Natural killer cell (primary cell): ENCODE results near the gene MYBPC3. TPM values are rescaled to one million over a fixed set of nuclear protein-coding genes. Genes with fewer than 3 reads are reported as not detected.

Experiments used
- ATAC-seq, 3 donors: fragments of 150-1000 bp in 2 of 3; fragments of 200-7000 bp in 1 of 3; cut with Tn5 transposase; 1 replicate in 1 of 3; 2 replicates in 2 of 3; pipeline ENCODE4 v1.10.0; 2021; ENCODE audit warnings: mild to moderate bottlenecking in 2 of 3, moderate library complexity in 2 of 3
- DNase-seq, 2 donors: peaks; one replicate each; pipeline versions ENCODE4 v3.0.0 to v3.0.0-alpha.2; 2013 to 2021; ENCODE audit warnings: mixed read lengths in 1 of 2
- H3K27ac ChIP-seq: one replicate; pipeline ENCODE4 v1.5.1; 2013; ENCODE audit warnings: mild to moderate bottlenecking, low read length
- H3K27me3 ChIP-seq: one replicate; pipeline ENCODE4 v1.6.1; 2013; ENCODE audit warnings: low read length; ENCODE audit not compliant: control insufficient read depth, insufficient read depth
- H3K36me3 ChIP-seq: one replicate; pipeline ENCODE4 v1.6.1; 2013; ENCODE audit warnings: low read length; ENCODE audit not compliant: control insufficient read depth, insufficient read depth
- H3K4me1 ChIP-seq: one replicate; pipeline ENCODE4 v1.6.1; 2013; ENCODE audit warnings: low read length; ENCODE audit not compliant: control insufficient read depth, insufficient read depth
- H3K4me3 ChIP-seq: one replicate; pipeline ENCODE4 v1.5.1; 2013; ENCODE audit warnings: low read length
- H3K9me3 ChIP-seq: one replicate; pipeline ENCODE4 v1.6.1; 2013; ENCODE audit warnings: low read length; ENCODE audit not compliant: control insufficient read depth, insufficient read depth
- H3K27ac Mint-ChIP-seq, 2 donors: one replicate each; pipeline ENCODE4 v1.8.0; 2022; ENCODE audit warnings: mild to moderate bottlenecking in 2 of 2, mixed read lengths in 2 of 2, moderate library complexity in 1 of 2
- H3K27me3 Mint-ChIP-seq, 2 donors: one replicate each; pipeline ENCODE4 v1.8.0; 2022; ENCODE audit warnings: low read depth in 2 of 2, mixed read lengths in 2 of 2
- H3K36me3 Mint-ChIP-seq: one replicate; pipeline ENCODE4 v1.8.0; 2022; ENCODE audit warnings: mixed read lengths
- H3K4me1 Mint-ChIP-seq, 2 donors: one replicate each; pipeline ENCODE4 v1.8.0; 2022; ENCODE audit warnings: mixed read lengths in 2 of 2
- H3K4me3 Mint-ChIP-seq: one replicate; pipeline ENCODE4 v1.8.0; 2022; ENCODE audit warnings: mild to moderate bottlenecking, moderate library complexity, mixed read lengths
- H3K9me3 Mint-ChIP-seq, 2 donors: one replicate each; pipeline ENCODE4 v1.8.0; 2022; ENCODE audit warnings: mixed read lengths in 2 of 2
- CTCF ChIP-seq: fragments of 200-600 bp; IDR thresholded peaks from one replicate; pipeline ENCODE4 v1.8.0; 2022; ENCODE audit warnings: antibody characterized with exemption
- WGBS: methylation state at CpG from one replicate; pipeline ENCODE4 v1.1.7; 2013; ENCODE audit warnings: missing lambda C conversion rate; ENCODE audit not compliant: insufficient coverage; 5-methylcytosine and 5-hydroxymethylcytosine counted together
- intact Hi-C: fragments of 100-400 bp; cut with micrococcal nuclease; formaldehyde crosslinking; loops from one replicate; pipeline ENCODE4 v1.14.2; 2022
- total RNA-seq, 4 donors: library from RNA; stranded (reverse); fragments of 120-200 nt in 1 of 4; gene quantifications; one replicate each; pipeline versions ENCODE4 v1.2.3 to v1.2.4, GENCODE V29; 2013 to 2022

The MYBPC3 gene
- total RNA-seq, 3 donors from 2014 or later (not counting 1 experiment from before 2014, with no cell fraction given), result 0.45 to 0.53 TPM; not detected in 1

DNA sequence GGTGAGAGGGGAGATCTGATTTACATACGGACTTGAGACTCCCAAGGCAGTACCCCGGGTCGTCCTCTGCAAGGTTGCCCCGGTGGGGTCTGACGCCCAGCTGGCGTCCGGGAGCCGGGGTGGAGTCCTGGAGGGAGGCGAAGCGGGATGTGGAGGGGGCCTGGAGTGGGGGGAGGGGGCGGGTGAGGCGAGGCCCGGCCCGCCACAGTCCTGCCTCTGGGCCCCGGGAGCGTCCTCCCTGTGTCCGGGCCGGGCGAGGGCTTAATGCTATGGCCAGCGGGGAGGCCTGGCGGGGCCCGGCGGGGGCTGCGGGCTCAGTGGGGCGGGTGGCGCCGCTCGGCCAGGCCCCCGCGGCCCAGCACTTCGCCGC is 2.4 kb upstream of the MYBPC3 start:
- Histone ChIP-seq H3K9me3 (no peaks in the 10 kb centered on the region), H3K36me3 (no peaks in the 10 kb centered on the region), H3K27ac (no peak overlapping the region), H3K27me3 (no peaks in the 10 kb centered on the region), H3K4me3 (no peak overlapping the region), H3K4me1 (peaks cover 10% of the 10 kb centered on the region)
- ATAC-seq, result no peak
- DNase-seq, result no peak
- H3K4me3 Mint-ChIP-seq, result no peak overlapping the region
- no peak for TF ChIP-seq CTCF
- 96% methylated on average over 32 of the region's 32 CpGs for whole genome bisulfite sequencing
- no peaks in the 10 kb centered on the region for H3K36me3 Mint-ChIP-seq
- no peaks in the 10 kb centered on the region for H3K9me3 Mint-ChIP-seq
- no peaks in the 10 kb centered on the region for H3K27me3 Mint-ChIP-seq
- intact Hi-C loops, result no loop called here
- peaks cover 6 to 10% of the 10 kb centered on the region in 2 donors for H3K4me1 Mint-ChIP-seq
- no peak overlapping the region for H3K27ac Mint-ChIP-seq

- no peaks in the 10 kb centered on the region for H3K27me3 Mint-ChIP-seq
- no peaks in the 10 kb centered on the region for H3K36me3 ChIP-seq
- WGBS, result 95% methylated on average over 15 of the region's 15 CpGs
- H3K9me3 ChIP-seq, result no peaks in the 10 kb centered on the region
- H3K4me3 ChIP-seq, result no peak overlapping the region
- ATAC-seq (no peak), DNase-seq (no peak)
- intact Hi-C loops, result no loop called here
- H3K27ac Mint-ChIP-seq, result no peak overlapping the region
- no peak overlapping the region for H3K4me3 Mint-ChIP-seq
- TF ChIP-seq CTCF, result no peak
- H3K36me3 Mint-ChIP-seq, result no peaks in the 10 kb centered on the region
- no peak overlapping the region for H3K27ac ChIP-seq
- H3K4me1 Mint-ChIP-seq, result peaks cover under 1 to 3% of the 10 kb centered on the region in 2 donors
- H3K27me3 ChIP-seq, result no peaks in the 10 kb centered on the region
- H3K4me1 ChIP-seq, result peaks cover 3% of the 10 kb centered on the region
- H3K9me3 Mint-ChIP-seq, result no peaks in the 10 kb centered on the region
Observed at GRCh38 chr11:47353978-47354774, 1.7 kb upstream of the MYBPC3 start.

GRCh38 chr11:47351156-47352126 is 1.1 kb downstream of the MYBPC3 start:
- no peak overlapping the region for H3K4me3 Mint-ChIP-seq
- H3K27ac ChIP-seq, result no peak overlapping the region

More at GRCh38 chr11:47351156-47352126, 1.1 kb downstream of the MYBPC3 start:
- Mint-ChIP-seq H3K9me3 (no peaks in the 10 kb centered on the region), H3K27ac (no peak overlapping the region), H3K36me3 (no peaks in the 10 kb centered on the region), H3K27me3 (no peaks in the 10 kb centered on the region), H3K4me1 (no peaks in the 10 kb centered on the region)
- Histone ChIP-seq H3K4me3 (no peak overlapping the region), H3K4me1 (no peaks in the 10 kb centered on the region), H3K27me3 (no peaks in the 10 kb centered on the region), H3K36me3 (no peaks in the 10 kb centered on the region), H3K9me3 (no peaks in the 10 kb centered on the region)
- ATAC-seq, result no peak
- TF ChIP-seq CTCF, result no peak
- no peak for DNase-seq
- intact Hi-C loops, result no loop called here
- WGBS, result 90% methylated on average over 29 of the region's 29 CpGs
